OCI-M2 (cell line): ENCODE results near the gene WDPCP.
"Not testable (repeated sequence)": the region's sequence is repeated elsewhere in the genome, so short reads cannot be mapped to it uniquely, and the experiment has no call there.

Experiments used
- DNase-seq: peaks from one replicate; lab custom pipeline; 2025; ENCODE audit not compliant: unreplicated experiment; lab: John Stamatoyannopoulos, UW

WDPCP gene

GRCh38 chr2:63374341-63374740 is 213.9 kb downstream of the WDPCP start:
- no peak for DNase-seq

- DNase-seq: no peak
Measured at GRCh38 chr2:63372549-63372948, 215.7 kb downstream of the WDPCP start.

GRCh38 chr2:63369146-63369545 is 219.1 kb downstream of the WDPCP start:
- no peak for DNase-seq

GRCh38 chr2:63364866-63365265 is 223.4 kb downstream of the WDPCP start:
- DNase-seq: no peak

- DNase-seq: not testable (repeated sequence)
Measured at GRCh38 chr2:63357722-63358121, 230.6 kb downstream of the WDPCP start.

- no peak for DNase-seq
Measured at GRCh38 chr2:63347361-63347760, 240.9 kb downstream of the WDPCP start.

- DNase-seq: no peak
Measured at GRCh38 chr2:63346411-63346810, 241.9 kb downstream of the WDPCP start.

- DNase-seq: no peak
Measured at GRCh38 chr2:63345285-63345633, 243.0 kb downstream of the WDPCP start.

- no peak for DNase-seq
Measured at GRCh38 chr2:63344575-63345284, 243.5 kb downstream of the WDPCP start.

GRCh38 chr2:63343397-63344109 is 244.7 kb downstream of the WDPCP start:
- no peak for DNase-seq

- DNase-seq: no peak
Measured at GRCh38 chr2:63340443-63340842, 247.8 kb downstream of the WDPCP start.

GRCh38 chr2:63334910-63335309 is 253.4 kb downstream of the WDPCP start:
- DNase-seq: no peak

- DNase-seq: no peak
Measured at GRCh38 chr2:63326473-63326872, 261.8 kb downstream of the WDPCP start.

GRCh38 chr2:63323662-63324061 is 264.6 kb downstream of the WDPCP start:
- not testable (repeated sequence) for DNase-seq

- DNase-seq: not testable (repeated sequence)
Measured at GRCh38 chr2:63321973-63322372, 266.3 kb downstream of the WDPCP start.

GRCh38 chr2:63320669-63321068 is 267.6 kb downstream of the WDPCP start:
- no peak for DNase-seq

GRCh38 chr2:63310614-63311013 is 277.7 kb downstream of the WDPCP start:
- no peak for DNase-seq

- no peak for DNase-seq
Measured at GRCh38 chr2:63301481-63301880, 286.8 kb downstream of the WDPCP start.

GRCh38 chr2:63300835-63301234 is 287.4 kb downstream of the WDPCP start:
- no peak for DNase-seq

GRCh38 chr2:63287956-63288355 is 300.3 kb downstream of the WDPCP start:
- no peak for DNase-seq

GRCh38 chr2:63286520-63286919 is 301.8 kb downstream of the WDPCP start:
- DNase-seq: not testable (repeated sequence)

GRCh38 chr2:63283273-63283672 is 305.0 kb downstream of the WDPCP start:
- no peak for DNase-seq

GRCh38 chr2:63272560-63272959 is 315.7 kb downstream of the WDPCP start:
- DNase-seq: no peak
